ENCODE measurements around the gene LRFN2. TPM values are rescaled to one million over a fixed set of nuclear protein-coding genes. Genes with fewer than 3 reads are reported as not detected.

The LRFN2 gene
- total and polyA plus RNA-seq, 2 of the 8 experiments (the other 6 are each of a cell fraction or from before 2014, with no cell fraction given), result 2.3 TPM

DNA sequence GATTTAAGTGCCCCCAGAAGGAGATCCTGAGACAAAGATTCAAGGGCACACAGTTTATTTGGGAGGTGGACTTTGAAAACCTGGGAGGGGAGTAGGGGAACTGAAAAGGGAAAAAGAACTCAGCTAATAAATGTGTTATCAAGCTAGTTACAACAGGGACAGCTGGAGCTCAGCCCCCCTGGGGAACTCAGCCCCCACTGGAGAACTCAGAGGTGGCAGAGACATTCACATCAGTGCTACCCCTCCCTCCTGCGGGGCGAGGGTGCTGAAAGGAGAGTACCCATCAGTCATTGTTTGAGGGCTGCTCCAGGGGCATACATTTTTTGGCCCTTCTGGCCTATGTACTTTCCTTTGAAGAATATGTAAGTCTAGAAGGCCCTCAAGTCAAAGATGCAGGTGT lies 101.4 kb downstream of the LRFN2 start:
- TF ChIP-seq HDAC6 (IDR thresholded peaks at IDR 0.05; ENCODE audit: low read depth, low read length) (no peak), FOSL1 (IDR thresholded peaks at IDR 0.05; ENCODE audit: insufficient read depth, low read depth, low read length) (no peak), EGR1 (IDR thresholded peaks at IDR 0.05; ENCODE audit: borderline replicate concordance, low read depth, low read length) (no peak), ATF3 (IDR thresholded peaks at IDR 0.05; ENCODE audit: insufficient read depth, low read depth, low read length) (no peak), PHF8 (conservative IDR thresholded peaks at IDR 0.05; ENCODE audit: low read depth, low read length) (no peak), SIRT6 (IDR thresholded peaks at IDR 0.05; ENCODE audit: low read length) (no peak), JUN (IDR thresholded peaks at IDR 0.05; ENCODE audit: low read depth, low read length) (no peak), ASH2L (IDR thresholded peaks at IDR 0.05; ENCODE audit: low read length) (no peak), CHD2 (IDR thresholded peaks at IDR 0.05; ENCODE audit: low read length) (no peak), TAF7 (optimal IDR thresholded peaks at IDR 0.05; ENCODE audit: borderline replicate concordance, low read depth, low read length) (no peak), YY1 (IDR thresholded peaks at IDR 0.05; ENCODE audit: low read depth, low read length) (no peak)
- no peak overlapping the region for H2AK5ac ChIP-seq (ENCODE audit: low read depth, low read length)
- peaks cover 0 to 4% (median 0%) of the 10 kb centered on the region in 4 experiments; a peak in 2 of 7 replicates for H3K4me1 ChIP-seq (replicated peaks in 1 of 4; ENCODE audit: control insufficient read depth in 3 of 4, insufficient read depth in 4 of 4, low read length in 3 of 4)
- H4K8ac ChIP-seq (ENCODE audit: extremely low read depth, insufficient read depth, low read length), result no peak overlapping the region
- H3K79me1 ChIP-seq (ENCODE audit: low read depth, low read length), result no peaks in the 10 kb centered on the region; the same call in 1 of the 2 replicates
- no peaks in the 10 kb centered on the region for H4K20me1 ChIP-seq (replicated peaks in 1 of 2; ENCODE audit: control insufficient read depth in 1 of 2, insufficient read depth in 2 of 2, low read length in 2 of 2)
- H4K5ac ChIP-seq (ENCODE audit: insufficient read length, low read depth, low read length), result no peak overlapping the region
- H3K4ac ChIP-seq (replicated peaks; ENCODE audit: insufficient read length, low read depth, low read length), result no peak overlapping the region
- H4K91ac ChIP-seq (replicated peaks; ENCODE audit: insufficient read length, low read length), result no peak overlapping the region
- H3K27ac ChIP-seq (ENCODE audit: low read depth, low read length), result no peak overlapping the region
- no peak overlapping the region for H2BK12ac ChIP-seq (ENCODE audit: low read depth, low read length)
- peaks cover 0 to 2% (median 0%) of the 10 kb centered on the region in 4 experiments; a peak in 2 of 7 replicates for H3K27me3 ChIP-seq (replicated peaks in 1 of 4; ENCODE audit: control insufficient read depth in 3 of 4, extremely low read depth in 1 of 4, insufficient read depth in 3 of 4, low read length in 3 of 4)
- H3K9ac ChIP-seq (replicated peaks in 1 of 4; ENCODE audit: extremely low read depth in 1 of 4, low read depth in 3 of 4, low read length in 3 of 4), result no peak overlapping the region
- POLR2A ChIA-PET (ENCODE audit: partially characterized antibody), result no interaction called here
- no peaks in the 10 kb centered on the region for H3K9me3 ChIP-seq (ENCODE audit: insufficient read depth in 2 of 2, low read depth in 1 of 2, low read length in 1 of 2)
- no peak overlapping the region for H2BK5ac ChIP-seq (ENCODE audit: low read depth, low read length)
- WGBS, 2 experiments (ENCODE audit: extremely low coverage in 1 of 2, insufficient coverage in 1 of 2, insufficient read length in 1 of 2, insufficient replicate concordance in 2 of 2, low coverage in 1 of 2, low lambda C conversion rate in 2 of 2, missing lambda C conversion rate in 1 of 2), result 95% methylated on average over 2 of the region's 2 CpGs; no CpG with 5 or more reads in 1 of the 2 experiments
- H3K14ac ChIP-seq (ENCODE audit: insufficient read length), result no peak overlapping the region
- no peak for DNase-seq (ENCODE audit: low read depth in 1 of 2, low spot score in 2 of 2)
- no peak overlapping the region for H2AFZ ChIP-seq (ENCODE audit: low read length)
- no peak overlapping the region for H2BK120ac ChIP-seq (replicated peaks; ENCODE audit: low read depth, low read length)
- H3K23me2 ChIP-seq (ENCODE audit: low read depth, low read length), result no peaks in the 10 kb centered on the region
- no peak overlapping the region for H3K4me3 ChIP-seq (ENCODE audit: extremely low read depth in 1 of 4, insufficient read depth in 2 of 4, low read depth in 3 of 4, low read length in 4 of 4)
- CTCF ChIA-PET (ENCODE audit: partially characterized antibody), result interaction anchor here (0.8 to 2.4 kb wide), 4 partner anchors 12 to 138 kb away, joined by 3 to 5 read pairs (median 3); no protein-coding TSS in a partner anchor
- H3K23ac ChIP-seq (ENCODE audit: insufficient read length), result no peak overlapping the region
- FAIRE-seq, result no peak
- no peak overlapping the region for H3K56ac ChIP-seq (replicated peaks; ENCODE audit: insufficient read length, low read depth, low read length)
- H3K4me2 ChIP-seq (ENCODE audit: insufficient read depth in 1 of 2, low read depth in 2 of 2, low read length in 2 of 2), result no peak overlapping the region
- no peaks in the 10 kb centered on the region for H3K36me3 ChIP-seq (ENCODE audit: control insufficient read depth in 2 of 4, insufficient read depth in 4 of 4, low read length in 3 of 4)
- no peak overlapping the region for H2BK20ac ChIP-seq (ENCODE audit: low read length)
- no peak overlapping the region for H3K18ac ChIP-seq (ENCODE audit: extremely low read depth, low read length)
- H3K79me2 ChIP-seq (ENCODE audit: control insufficient read depth in 1 of 2, insufficient read depth in 2 of 2, low read length in 2 of 2), result no peaks in the 10 kb centered on the region
- H2BK15ac ChIP-seq (ENCODE audit: low read length), result no peak overlapping the region

Data from H1 (cell line).